Measurements from ENCODE around the gene LRRFIP1. TPM values are rescaled to one million over a fixed set of nuclear protein-coding genes. Genes with fewer than 3 reads are reported as not detected.

Gene LRRFIP1
- total and polyA plus RNA-seq, 8 donors = 104 to 160 (median 122) TPM

DNA sequence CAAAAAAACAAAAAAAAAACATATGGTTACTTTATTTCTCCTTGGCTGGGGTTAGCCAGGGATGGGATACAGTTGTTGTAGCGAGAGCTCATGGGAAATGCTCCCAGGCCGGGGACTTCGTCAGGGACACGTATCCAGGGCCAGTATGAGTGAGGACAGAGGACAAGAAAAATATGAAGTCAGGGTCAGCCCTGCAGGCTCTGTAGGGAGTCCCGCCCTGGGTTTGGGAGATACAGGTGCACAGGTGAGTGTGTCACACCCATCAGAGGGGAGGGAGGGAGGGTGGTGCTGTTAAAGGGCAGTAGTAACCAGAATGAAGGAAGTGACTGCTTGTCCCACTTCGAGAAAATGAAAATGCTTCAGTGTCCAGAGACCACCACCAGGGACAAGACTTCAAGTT is 115.6 kb downstream of the LRRFIP1 start:
- TF ChIP-seq, protein P1, sequence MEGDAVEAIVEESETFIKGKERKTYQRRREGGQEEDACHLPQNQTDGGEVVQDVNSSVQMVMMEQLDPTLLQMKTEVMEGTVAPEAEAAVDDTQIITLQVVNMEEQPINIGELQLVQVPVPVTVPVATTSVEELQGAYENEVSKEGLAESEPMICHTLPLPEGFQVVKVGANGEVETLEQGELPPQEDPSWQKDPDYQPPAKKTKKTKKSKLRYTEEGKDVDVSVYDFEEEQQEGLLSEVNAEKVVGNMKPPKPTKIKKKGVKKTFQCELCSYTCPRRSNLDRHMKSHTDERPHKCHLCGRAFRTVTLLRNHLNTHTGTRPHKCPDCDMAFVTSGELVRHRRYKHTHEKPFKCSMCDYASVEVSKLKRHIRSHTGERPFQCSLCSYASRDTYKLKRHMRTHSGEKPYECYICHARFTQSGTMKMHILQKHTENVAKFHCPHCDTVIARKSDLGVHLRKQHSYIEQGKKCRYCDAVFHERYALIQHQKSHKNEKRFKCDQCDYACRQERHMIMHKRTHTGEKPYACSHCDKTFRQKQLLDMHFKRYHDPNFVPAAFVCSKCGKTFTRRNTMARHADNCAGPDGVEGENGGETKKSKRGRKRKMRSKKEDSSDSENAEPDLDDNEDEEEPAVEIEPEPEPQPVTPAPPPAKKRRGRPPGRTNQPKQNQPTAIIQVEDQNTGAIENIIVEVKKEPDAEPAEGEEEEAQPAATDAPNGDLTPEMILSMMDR (IDR thresholded peaks at IDR 0.05) = no peak
- Histone ChIP-seq H3K27me3 (no peaks in the 10 kb centered on the region), H3K4me1 (peaks cover 13 to 74% of the 10 kb centered on the region in 2 donors), H3K4me3 (no peak overlapping the region), H3K27ac (peak overlapping the region in 1 of 2 donors; percentile 53), H3K9me3 (no peaks in the 10 kb centered on the region), H3K36me3 (peaks cover 0 to 35% of the 10 kb centered on the region in 2 donors)
- DNase-seq (no peak), ATAC-seq (no peak)
- intact Hi-C loops (cut with DNase I) = loop anchor here (5.0 to 10.0 kb wide), 3 partner anchors 48 to 158 kb away; no protein-coding TSS in a partner anchor

DNA sequence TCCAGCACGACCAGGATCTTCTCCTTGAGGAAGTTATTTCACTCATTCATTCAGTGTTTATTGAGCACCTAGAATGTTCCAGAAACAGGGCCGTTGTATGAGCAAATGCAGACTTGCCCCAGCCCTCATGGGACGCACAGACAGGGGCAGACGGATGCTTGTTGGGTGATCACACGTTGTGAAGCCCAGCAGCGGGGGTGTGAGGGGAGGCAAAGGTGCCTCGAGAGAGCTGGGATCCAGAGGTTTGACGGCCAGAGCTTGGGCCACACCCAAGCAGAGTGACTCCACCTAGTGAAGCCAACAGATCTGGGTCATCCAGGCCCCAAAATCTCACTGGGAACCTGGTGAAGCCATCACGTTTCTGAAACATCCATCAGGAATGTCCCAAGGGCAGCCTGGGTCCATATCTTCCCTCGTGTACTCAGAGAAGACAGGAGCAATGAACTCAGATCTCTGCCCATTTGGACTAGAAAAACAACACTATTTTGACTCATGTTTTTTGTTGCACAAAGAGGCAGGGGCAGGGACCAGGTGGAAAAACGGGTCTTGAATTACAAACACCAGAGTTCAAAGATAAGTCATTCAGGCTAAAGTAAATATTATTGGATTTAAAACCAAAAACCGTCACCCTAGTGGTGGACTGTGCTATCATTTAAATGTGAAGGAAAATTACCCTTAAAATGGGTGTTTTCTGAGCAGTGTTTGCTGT is 116.3 kb downstream of the LRRFIP1 start:
- intact Hi-C loops (cut with DNase I) = loop anchor here (5.0 to 10.0 kb wide), 3 partner anchors 49 to 159 kb away; no protein-coding TSS in a partner anchor
- Histone ChIP-seq H3K36me3 (peaks cover 0 to 35% of the 10 kb centered on the region in 2 donors), H3K27ac (peak overlapping the region in 1 of 2 donors; percentile 53), H3K27me3 (no peaks in the 10 kb centered on the region), H3K4me1 (peaks cover 8 to 71% of the 10 kb centered on the region in 2 donors), H3K9me3 (no peaks in the 10 kb centered on the region), H3K4me3 (no peak overlapping the region)
- DNase-seq (no peak), ATAC-seq (peak; percentile 3)
- TF ChIP-seq, protein P1 (IDR thresholded peaks at IDR 0.05) = no peak

DNA sequence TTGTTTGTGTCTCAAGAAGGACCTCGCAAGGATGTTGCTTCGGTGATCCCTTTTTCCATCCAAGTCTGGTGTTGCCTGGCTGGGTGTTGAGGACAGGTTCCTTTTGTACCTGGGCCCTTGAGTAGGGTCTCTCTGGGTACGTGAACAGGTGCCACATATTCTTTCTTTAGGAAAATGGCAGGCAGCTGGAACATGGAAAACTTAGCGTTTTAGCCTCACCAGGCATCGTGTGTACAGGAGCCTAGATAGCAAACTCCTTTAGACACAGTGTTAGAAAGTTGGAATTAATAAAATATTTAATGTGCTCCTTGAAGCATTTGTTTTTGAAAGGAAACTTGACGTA is 116.9 kb downstream of the LRRFIP1 start:
- no peak for ATAC-seq
- intact Hi-C loops (cut with DNase I) = loop anchor here (5.0 to 10.0 kb wide), 3 partner anchors 49 to 159 kb away; no protein-coding TSS in a partner anchor
- no peak for DNase-seq
- H3K27ac ChIP-seq = peak overlapping the region in 1 of 2 donors; percentile 53
- H3K9me3 ChIP-seq = no peaks in the 10 kb centered on the region
- H3K36me3 ChIP-seq = peaks cover 0 to 35% of the 10 kb centered on the region in 2 donors
- TF ChIP-seq, protein P1 (IDR thresholded peaks at IDR 0.05) = no peak
- no peaks in the 10 kb centered on the region for H3K27me3 ChIP-seq
- H3K4me3 ChIP-seq = no peak overlapping the region
- H3K4me1 ChIP-seq = peaks cover 3 to 65% of the 10 kb centered on the region in 2 donors

- intact Hi-C loops (cut with DNase I) = loop anchor here (5.0 to 10.0 kb wide), 3 partner anchors 50 to 160 kb away; no protein-coding TSS in a partner anchor
- Histone ChIP-seq H3K27ac (peak overlapping the region in 1 of 2 donors; percentile 53), H3K4me3 (no peak overlapping the region), H3K27me3 (no peaks in the 10 kb centered on the region), H3K36me3 (peaks cover 0 to 40% of the 10 kb centered on the region in 2 donors), H3K9me3 (no peaks in the 10 kb centered on the region), H3K4me1 (peaks cover 0 to 60% of the 10 kb centered on the region in 2 donors)
- peak; percentile 62 to 94 (median 74) for DNase-seq
- TF ChIP-seq, protein P1 (IDR thresholded peaks at IDR 0.05) = peak; percentile 94 to 97
- ATAC-seq = peak; percentile 91
Measured at GRCh38 chr2:237744613-237745249, 117.3 kb downstream of the LRRFIP1 start.

DNA sequence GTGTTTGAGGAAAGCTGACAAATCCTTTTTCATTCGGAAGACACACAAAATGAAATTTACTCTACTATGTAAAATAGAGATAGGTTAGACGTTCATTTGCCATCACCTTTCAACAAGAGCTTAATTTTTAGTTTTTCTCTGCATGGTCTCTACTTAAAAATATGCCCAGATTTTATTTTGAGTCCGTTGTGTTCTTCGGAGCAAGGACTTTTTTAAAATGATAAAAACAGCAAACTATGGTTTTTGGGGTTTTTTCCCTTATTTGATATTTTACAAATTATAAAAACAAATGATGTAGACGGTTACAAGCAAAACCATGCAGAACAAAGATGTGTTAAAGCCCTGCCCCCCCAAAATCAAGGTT is 117.8 kb downstream of the LRRFIP1 start:
- ATAC-seq (no peak), DNase-seq (no peak)
- H3K27ac ChIP-seq = peak overlapping the region in 1 of 2 donors; percentile 53
- H3K27me3 ChIP-seq = no peaks in the 10 kb centered on the region
- TF ChIP-seq, protein P1 (IDR thresholded peaks at IDR 0.05) = peak in 1 of 2 donors; percentile 25
- H3K9me3 ChIP-seq = no peaks in the 10 kb centered on the region
- peaks cover 0 to 55% of the 10 kb centered on the region in 2 donors for H3K4me1 ChIP-seq
- H3K36me3 ChIP-seq = peaks cover 0 to 45% of the 10 kb centered on the region in 2 donors
- H3K4me3 ChIP-seq = no peak overlapping the region
- intact Hi-C loops (cut with DNase I) = loop anchor here (10.0 kb wide), 2 partner anchors 50 to 160 kb away; no protein-coding TSS in a partner anchor
